Liver (tissue), 9 donors: ENCODE measurements around the gene CACNA1I. TPM values are rescaled to one million over a fixed set of nuclear protein-coding genes. Genes with fewer than 3 reads are reported as not detected.

Source experiments
- DNase-seq: peaks from one replicate; pipeline ENCODE4 v3.0.0-alpha.2; 2017; ENCODE audit warnings: low spot score
- H3K27ac ChIP-seq, 2 donors: one replicate each; pipeline ENCODE4 v1.7.0; 2013; ENCODE audit warnings: inconsistent platforms in 2 of 2, low read length in 2 of 2, control low read depth in 1 of 2, low read depth in 1 of 2, mild to moderate bottlenecking in 1 of 2
- H3K27me3 ChIP-seq, 4 donors: one replicate each; pipeline versions ENCODE4 v1.6.1 to v1.7.0; 2013; ENCODE audit warnings: low read length in 3 of 4, inconsistent platforms in 1 of 4, mild to moderate bottlenecking in 1 of 4, moderate library complexity in 1 of 4; ENCODE audit not compliant: control insufficient read depth in 4 of 4, insufficient read depth in 4 of 4
- H3K36me3 ChIP-seq, 4 donors: one replicate each; pipeline versions ENCODE4 v1.6.1 to v1.7.0; 2013; ENCODE audit warnings: low read length in 3 of 4, mild to moderate bottlenecking in 3 of 4, low read depth in 1 of 4, moderate library complexity in 1 of 4; ENCODE audit not compliant: control insufficient read depth in 4 of 4, insufficient read depth in 3 of 4
- H3K4me1 ChIP-seq, 4 donors: one replicate each; pipeline versions ENCODE4 v1.6.1 to v1.7.0; 2013; ENCODE audit warnings: low read length in 3 of 4, mild to moderate bottlenecking in 3 of 4, moderate library complexity in 1 of 4; ENCODE audit not compliant: control insufficient read depth in 4 of 4, insufficient read depth in 4 of 4
- H3K4me3 ChIP-seq, 3 donors: one replicate each; pipeline versions ENCODE4 v1.6.1 to v1.7.0; 2013; ENCODE audit warnings: low read length in 3 of 3, control low read depth in 1 of 3, low read depth in 1 of 3, mild to moderate bottlenecking in 1 of 3
- H3K9ac ChIP-seq, 2 donors: one replicate each; pipeline ENCODE4 v1.7.0; 2013; ENCODE audit warnings: low read length in 2 of 2, mild to moderate bottlenecking in 2 of 2, moderate library complexity in 2 of 2, control low read depth in 1 of 2, low read depth in 1 of 2
- H3K9me3 ChIP-seq, 4 donors: one replicate each; pipeline versions ENCODE4 v1.6.1 to v1.7.0; 2013; ENCODE audit warnings: low read length in 3 of 4; ENCODE audit not compliant: control insufficient read depth in 4 of 4
- ATF3 ChIP-seq: IDR thresholded peaks from 2 replicates; pipeline ENCODE4 v1.6.1; 2016; ENCODE audit warnings: antibody characterized with exemption
- CTCF ChIP-seq: fragments of 150-350 bp; IDR thresholded peaks from 2 replicates; pipeline ENCODE4 v1.5.1; 2017; ENCODE audit warnings: improper control_type of control experiment, low read depth, low read length; ENCODE audit not compliant: missing input control
- EGR1 ChIP-seq, 2 donors: IDR thresholded peaks; 2 replicates each; pipeline ENCODE4 v1.6.1; 2016 to 2018; ENCODE audit warnings: antibody characterized with exemption in 2 of 2, low read depth in 2 of 2
- FOXA1 ChIP-seq: IDR thresholded peaks from 2 replicates; pipeline ENCODE4 v1.6.1; 2016; ENCODE audit warnings: antibody characterized with exemption
- FOXA2 ChIP-seq: IDR thresholded peaks from 2 replicates; pipeline ENCODE4 v1.6.1; 2016; ENCODE audit warnings: antibody characterized with exemption
- GABPA ChIP-seq, 2 donors: IDR thresholded peaks in 1 of 2; conservative IDR thresholded peaks in 1 of 2; 2 replicates each; pipeline ENCODE4 v1.6.1; 2016; ENCODE audit warnings: antibody characterized with exemption in 2 of 2, mild to moderate bottlenecking in 1 of 2, moderate library complexity in 1 of 2
- HNF4A ChIP-seq, 2 donors: conservative IDR thresholded peaks; 2 replicates each; pipeline ENCODE4 v1.6.1; 2016; ENCODE audit warnings: antibody characterized with exemption in 2 of 2, mild to moderate bottlenecking in 2 of 2
- HNF4G ChIP-seq: IDR thresholded peaks from 2 replicates; pipeline ENCODE4 v1.6.1; 2016; ENCODE audit warnings: antibody characterized with exemption
- JUND ChIP-seq, 2 donors: IDR thresholded peaks; 2 replicates each; pipeline ENCODE4 v1.6.1; 2016; ENCODE audit warnings: antibody characterized with exemption in 2 of 2
- MAX ChIP-seq: IDR thresholded peaks from 2 replicates; pipeline ENCODE4 v1.6.1; 2016; ENCODE audit warnings: antibody characterized with exemption
- NR2F2 ChIP-seq: IDR thresholded peaks from 2 replicates; pipeline ENCODE4 v1.6.1; 2016; ENCODE audit warnings: antibody characterized with exemption
- RAD21 ChIP-seq, 2 donors: IDR thresholded peaks; 2 replicates each; pipeline ENCODE4 v1.6.1; 2016; ENCODE audit warnings: antibody characterized with exemption in 2 of 2, mild to moderate bottlenecking in 2 of 2
- REST ChIP-seq: IDR thresholded peaks from 2 replicates; pipeline ENCODE4 v1.6.1; 2016; ENCODE audit warnings: antibody characterized with exemption, mild to moderate bottlenecking
- RXRA ChIP-seq, 2 donors: IDR thresholded peaks; 2 replicates each; pipeline ENCODE4 v1.6.1; 2017 to 2018; ENCODE audit warnings: antibody characterized with exemption in 2 of 2, mild to moderate bottlenecking in 1 of 2
- SP1 ChIP-seq: IDR thresholded peaks from 2 replicates; pipeline ENCODE4 v1.6.1; 2018; ENCODE audit warnings: antibody characterized with exemption, mild to moderate bottlenecking
- TAF1 ChIP-seq: conservative IDR thresholded peaks from 2 replicates; pipeline ENCODE4 v1.6.1; 2016; ENCODE audit warnings: antibody characterized with exemption, mild to moderate bottlenecking
- YY1 ChIP-seq: IDR thresholded peaks from 2 replicates; pipeline ENCODE4 v1.6.1; 2016; ENCODE audit warnings: antibody characterized with exemption, mild to moderate bottlenecking
- ZBTB33 ChIP-seq: IDR thresholded peaks from 2 replicates; pipeline ENCODE4 v1.6.1; 2016; ENCODE audit warnings: antibody characterized with exemption
- WGBS: extraction: QIAGEN DNeasy Blood & Tissue Kit; methylation state at CpG from one replicate; pipeline ENCODE4 v1.1.7; 2013; 5-methylcytosine and 5-hydroxymethylcytosine counted together
- polyA plus RNA-seq, 2 donors: library from polyadenylated mRNA; stranded (reverse) in 1 of 2; unstranded in 1 of 2; fragments of 200-250 nt in 1 of 2; fragments of >200 nt in 1 of 2; fragmentation: Nextera tagmentation in 1 of 2; extraction: Ambion mirVana in 1 of 2; gene quantifications; one replicate each; pipeline versions ENCODE4 v1.2.1 to v1.2.3, GENCODE V29; 2013 to 2015
- total RNA-seq, 2 donors: library from RNA; depleted of rRNA; stranded (reverse); fragments of >200 nt; gene quantifications; one replicate each; pipeline ENCODE4 v1.2.3, GENCODE V29; 2014
- donor health status: healthy.
- donor health status: healthy.
- donor health status: healthy.
- donor health status: healthy.
- donor health status: healthy.

CACNA1I gene
- total and polyA plus RNA-seq, 4 donors: under 0.01 to 0.14 (median 0.01) TPM; not detected in 1

GRCh38 chr22:39680486-39680885, 109.9 kb downstream of the CACNA1I start (continued):
- no peak for TF ChIP-seq CTCF
- no peak for TF ChIP-seq GABPA (IDR thresholded peaks at IDR 0.05 in 1 of 2, conservative IDR thresholded peaks at IDR 0.05 in 1 of 2)
- no peak for TF ChIP-seq RAD21 (IDR thresholded peaks at IDR 0.05)
- TF ChIP-seq FOXA2: no peak
- no peak for TF ChIP-seq YY1

- WGBS: 81% methylated on average over 18 of the region's 18 CpGs
- TF ChIP-seq FOXA1 (no peak), EGR1 (IDR thresholded peaks at IDR 0.05; ENCODE audit: low read depth in 2 of 2) (no peak), FOXA2 (no peak), HNF4G (no peak), MAX (no peak), JUND (IDR thresholded peaks at IDR 0.05) (no peak), REST (no peak), CTCF (no peak), NR2F2 (no peak), GABPA (IDR thresholded peaks at IDR 0.05 in 1 of 2, conservative IDR thresholded peaks at IDR 0.05 in 1 of 2) (no peak), HNF4A (conservative IDR thresholded peaks at IDR 0.05) (no peak), ZBTB33 (no peak), RXRA (IDR thresholded peaks at IDR 0.05) (no peak), RAD21 (IDR thresholded peaks at IDR 0.05) (no peak), TAF1 (no peak), ATF3 (no peak), YY1 (no peak), SP1 (no peak)
- Histone ChIP-seq H3K27ac (no peak overlapping the region), H3K4me1 (peaks cover 0 to 3% (median 0%) of the 10 kb centered on the region in 4 donors), H3K4me3 (no peak overlapping the region), H3K27me3 (peaks cover 0 to 2% (median 0%) of the 10 kb centered on the region in 4 donors), H3K9ac (no peak overlapping the region), H3K36me3 (no peaks in the 10 kb centered on the region), H3K9me3 (no peaks in the 10 kb centered on the region)
- no peak for DNase-seq
These were observed 110.7 kb downstream of the CACNA1I start for GRCh38 chr22:39681038-39681861.
